Tibial nerve (tissue), 4 donors: ENCODE measurements around the gene TNP1. TPM values are rescaled to one million over a fixed set of nuclear protein-coding genes. Genes with fewer than 3 reads are reported as not detected.

ENCODE experiments used
- DNase-seq, 2 donors: peaks; one replicate each; pipeline ENCODE4 v3.0.0-alpha.2; 2019; ENCODE audit warnings: low spot score in 2 of 2
- H3K27ac ChIP-seq, 4 donors: fragments of 200-600 bp; sonication (generic) in 3 of 4; one replicate each; pipeline ENCODE4 v1.5.1; 2017 to 2019; ENCODE audit warnings: mild to moderate bottlenecking in 1 of 4
- H3K27me3 ChIP-seq, 2 donors: fragments of 200-600 bp; sonication (generic) in 1 of 2; one replicate each; pipeline versions ENCODE4 v1.5.1 to v1.6.0; 2017 to 2019
- H3K36me3 ChIP-seq, 3 donors: fragments of 200-600 bp; sonication (generic); one replicate each; pipeline ENCODE4 v1.5.1; 2018 to 2019
- H3K4me1 ChIP-seq, 4 donors: fragments of 200-600 bp; sonication (generic) in 3 of 4; one replicate each; pipeline ENCODE4 v1.5.1; 2017 to 2019
- H3K4me3 ChIP-seq, 4 donors: fragments of 200-600 bp; sonication (generic) in 3 of 4; one replicate each; pipeline ENCODE4 v1.5.1; 2017 to 2019; ENCODE audit warnings: mild to moderate bottlenecking in 1 of 4, moderate library complexity in 1 of 4
- H3K9me3 ChIP-seq, 4 donors: fragments of 200-600 bp; sonication (generic) in 3 of 4; one replicate each; pipeline ENCODE4 v1.5.1; 2017 to 2019
- CTCF ChIP-seq, 5 experiments: fragments of 200-600 bp in 3 of 5; fragments of 450-650 bp in 2 of 5; sonication (generic) in 3 of 5; IDR thresholded peaks; one replicate each; pipeline ENCODE4 v1.5.1; 2016 to 2019; ENCODE audit warnings: antibody characterized with exemption in 5 of 5, mild to moderate bottlenecking in 3 of 5, moderate library complexity in 2 of 5
- EP300 ChIP-seq, 2 donors: sonication (generic); formaldehyde crosslinking; IDR thresholded peaks; one replicate each; pipeline ENCODE4 v1.6.1; 2017; ENCODE audit warnings: antibody characterized with exemption in 2 of 2, mild to moderate bottlenecking in 1 of 2
- POLR2A ChIP-seq, 2 donors: fragments of 450-650 bp; IDR thresholded peaks; one replicate each; pipeline ENCODE4 v1.6.1; 2017; ENCODE audit warnings: antibody characterized with exemption in 2 of 2, mild to moderate bottlenecking in 2 of 2, moderate library complexity in 2 of 2
- WGBS, 2 donors: methylation state at CpG; one replicate each; pipeline ENCODE4 v1.1.5; 2018; 5-methylcytosine and 5-hydroxymethylcytosine counted together
- total RNA-seq, 4 donors: library from RNA; depleted of rRNA; stranded (reverse); fragments of >200 nt; gene quantifications; one replicate each; pipeline ENCODE4 v1.1.0, GENCODE V29; 2016

Gene TNP1
- total RNA-seq, 4 donors from 2014 or later, result not detected

- Histone ChIP-seq H3K36me3 (no peaks in the 10 kb centered on the region), H3K27ac (no peak overlapping the region), H3K4me1 (no peaks in the 10 kb centered on the region), H3K4me3 (no peak overlapping the region), H3K9me3 (peaks cover 0 to 43% (median 6%) of the 10 kb centered on the region in 4 donors), H3K27me3 (no peaks in the 10 kb centered on the region)
- TF ChIP-seq EP300 (IDR thresholded peaks at IDR 0.05), result no peak
- 96 to 98% methylated on average over 3 of the region's 3 CpGs for WGBS, 2 donors
- no peak for DNase-seq
These were observed 43.6 kb upstream of the TNP1 start for GRCh38 chr2:216903470-216903869.

GRCh38 chr2:216901273-216901672, 41.4 kb upstream of the TNP1 start:
- WGBS, 2 donors, result 87 to 88% methylated on average over 2 of the region's 2 CpGs
- H3K36me3 ChIP-seq, result no peaks in the 10 kb centered on the region
- no peaks in the 10 kb centered on the region for H3K27me3 ChIP-seq
- H3K27ac ChIP-seq, result no peak overlapping the region
- TF ChIP-seq POLR2A (IDR thresholded peaks at IDR 0.05) (no peak), CTCF (IDR thresholded peaks at IDR 0.05) (no peak), EP300 (IDR thresholded peaks at IDR 0.05) (no peak)
- no peak overlapping the region for H3K4me3 ChIP-seq
- H3K9me3 ChIP-seq, result peaks cover 0 to 43% (median 6%) of the 10 kb centered on the region in 4 donors
- DNase-seq, result no peak
- no peaks in the 10 kb centered on the region for H3K4me1 ChIP-seq

- Histone ChIP-seq H3K9me3 (peaks cover 0 to 43% (median 6%) of the 10 kb centered on the region in 4 donors), H3K36me3 (no peaks in the 10 kb centered on the region), H3K27ac (no peak overlapping the region), H3K27me3 (no peaks in the 10 kb centered on the region), H3K4me1 (no peaks in the 10 kb centered on the region), H3K4me3 (no peak overlapping the region)
- DNase-seq, result no peak
- TF ChIP-seq POLR2A (IDR thresholded peaks at IDR 0.05), result no peak
- no peak for TF ChIP-seq CTCF (IDR thresholded peaks at IDR 0.05)
- no peak for TF ChIP-seq EP300 (IDR thresholded peaks at IDR 0.05)
These were observed 40.5 kb upstream of the TNP1 start for GRCh38 chr2:216900406-216900805.

- Histone ChIP-seq H3K27ac (no peak overlapping the region), H3K27me3 (no peaks in the 10 kb centered on the region), H3K9me3 (peaks cover 0 to 27% (median 6%) of the 10 kb centered on the region in 4 donors), H3K36me3 (no peaks in the 10 kb centered on the region), H3K4me1 (no peaks in the 10 kb centered on the region), H3K4me3 (no peak overlapping the region)
- no peak for TF ChIP-seq CTCF (IDR thresholded peaks at IDR 0.05)
- TF ChIP-seq EP300 (IDR thresholded peaks at IDR 0.05), result no peak
- no peak for TF ChIP-seq POLR2A (IDR thresholded peaks at IDR 0.05)
- no peak for DNase-seq
- 51 to 63% methylated on average over 2 of the region's 2 CpGs for WGBS, 2 donors
These were observed 37.8 kb upstream of the TNP1 start for GRCh38 chr2:216897561-216898203.

GRCh38 chr2:216890138-216890537, 30.3 kb upstream of the TNP1 start:
- no peak for DNase-seq
- H3K27ac ChIP-seq, result no peak overlapping the region
- H3K27me3 ChIP-seq, result no peaks in the 10 kb centered on the region
- no peaks in the 10 kb centered on the region for H3K36me3 ChIP-seq
- no peaks in the 10 kb centered on the region for H3K4me1 ChIP-seq
- TF ChIP-seq EP300 (IDR thresholded peaks at IDR 0.05) (no peak), CTCF (IDR thresholded peaks at IDR 0.05) (no peak), POLR2A (IDR thresholded peaks at IDR 0.05) (no peak)
- H3K9me3 ChIP-seq, result no peaks in the 10 kb centered on the region
- no peak overlapping the region for H3K4me3 ChIP-seq
- 96 to 100% methylated on average over 2 of the region's 2 CpGs for WGBS, 2 donors
